Spleen (tissue), 7 donors: Measurements from ENCODE around the gene IGSF9B.

Experiments used
- POLR2AphosphoS5 ChIP-seq, 3 donors: sonication (generic); formaldehyde crosslinking; IDR thresholded peaks; one replicate each; pipeline ENCODE4 v1.5.1; 2017; ENCODE audit warnings: antibody characterized with exemption in 3 of 3
- TF ChIP-seq, protein P1 (sequence below), 11 experiments: fragments of 200-600 bp in 7 of 11; fragments of 450-650 bp in 4 of 11; sonication (generic) in 4 of 11; IDR thresholded peaks in 8 of 11; conservative IDR thresholded peaks in 3 of 11; 1 replicate in 7 of 11; 2 replicates in 4 of 11; pipeline versions ENCODE4 v1.4.0 to v1.8.0; 2016 to 2021; ENCODE audit warnings: antibody characterized with exemption in 11 of 11, inconsistent platforms in 4 of 11, mild to moderate bottlenecking in 1 of 11
- donor health status: DM: no; HTN: no; CAD: no; lungs with moderate emphysema.
- donor health status: DM: no; HTN: no; CAD: no.
- donor health status: DM: no; HTN: no; CAD: no.

DNA sequence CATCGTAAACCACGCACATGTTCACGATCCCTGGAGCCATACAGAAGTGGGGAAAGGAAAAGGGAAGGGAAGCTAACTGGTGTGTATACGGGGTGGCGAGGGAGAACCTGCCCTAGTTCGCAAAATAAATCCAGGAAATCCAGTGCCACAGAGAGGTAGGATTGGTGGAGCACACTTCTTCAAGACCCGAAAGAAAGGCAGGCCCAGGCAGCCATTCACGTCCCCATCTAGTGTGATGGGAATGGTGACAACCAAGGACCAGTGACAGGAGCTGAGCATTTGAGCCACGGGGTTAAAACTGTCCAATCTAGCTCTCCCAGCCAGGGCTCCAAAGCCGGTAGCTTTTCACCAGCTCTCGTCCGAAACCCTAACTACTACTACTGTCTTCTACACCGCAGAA, 53.7 kb downstream of the IGSF9B start:
- no peak for TF ChIP-seq POLR2AphosphoS5 (IDR thresholded peaks at IDR 0.05)
- TF ChIP-seq, protein P1, sequence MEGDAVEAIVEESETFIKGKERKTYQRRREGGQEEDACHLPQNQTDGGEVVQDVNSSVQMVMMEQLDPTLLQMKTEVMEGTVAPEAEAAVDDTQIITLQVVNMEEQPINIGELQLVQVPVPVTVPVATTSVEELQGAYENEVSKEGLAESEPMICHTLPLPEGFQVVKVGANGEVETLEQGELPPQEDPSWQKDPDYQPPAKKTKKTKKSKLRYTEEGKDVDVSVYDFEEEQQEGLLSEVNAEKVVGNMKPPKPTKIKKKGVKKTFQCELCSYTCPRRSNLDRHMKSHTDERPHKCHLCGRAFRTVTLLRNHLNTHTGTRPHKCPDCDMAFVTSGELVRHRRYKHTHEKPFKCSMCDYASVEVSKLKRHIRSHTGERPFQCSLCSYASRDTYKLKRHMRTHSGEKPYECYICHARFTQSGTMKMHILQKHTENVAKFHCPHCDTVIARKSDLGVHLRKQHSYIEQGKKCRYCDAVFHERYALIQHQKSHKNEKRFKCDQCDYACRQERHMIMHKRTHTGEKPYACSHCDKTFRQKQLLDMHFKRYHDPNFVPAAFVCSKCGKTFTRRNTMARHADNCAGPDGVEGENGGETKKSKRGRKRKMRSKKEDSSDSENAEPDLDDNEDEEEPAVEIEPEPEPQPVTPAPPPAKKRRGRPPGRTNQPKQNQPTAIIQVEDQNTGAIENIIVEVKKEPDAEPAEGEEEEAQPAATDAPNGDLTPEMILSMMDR (IDR thresholded peaks at IDR 0.05 in 8 of 11, conservative IDR thresholded peaks at IDR 0.05 in 3 of 11): no peak
